HG03469 (cell line): ENCODE results near the gene CMC2.

Experiments
- ATAC-seq: cut with Tn5 transposase; IDR thresholded peaks from one replicate; pipeline ENCODE4 v1.9.1; 2021; ENCODE audit warnings: mild to moderate bottlenecking, moderate library complexity, moderate number of reproducible peaks; ENCODE audit not compliant: unreplicated experiment

CMC2 gene

DNA sequence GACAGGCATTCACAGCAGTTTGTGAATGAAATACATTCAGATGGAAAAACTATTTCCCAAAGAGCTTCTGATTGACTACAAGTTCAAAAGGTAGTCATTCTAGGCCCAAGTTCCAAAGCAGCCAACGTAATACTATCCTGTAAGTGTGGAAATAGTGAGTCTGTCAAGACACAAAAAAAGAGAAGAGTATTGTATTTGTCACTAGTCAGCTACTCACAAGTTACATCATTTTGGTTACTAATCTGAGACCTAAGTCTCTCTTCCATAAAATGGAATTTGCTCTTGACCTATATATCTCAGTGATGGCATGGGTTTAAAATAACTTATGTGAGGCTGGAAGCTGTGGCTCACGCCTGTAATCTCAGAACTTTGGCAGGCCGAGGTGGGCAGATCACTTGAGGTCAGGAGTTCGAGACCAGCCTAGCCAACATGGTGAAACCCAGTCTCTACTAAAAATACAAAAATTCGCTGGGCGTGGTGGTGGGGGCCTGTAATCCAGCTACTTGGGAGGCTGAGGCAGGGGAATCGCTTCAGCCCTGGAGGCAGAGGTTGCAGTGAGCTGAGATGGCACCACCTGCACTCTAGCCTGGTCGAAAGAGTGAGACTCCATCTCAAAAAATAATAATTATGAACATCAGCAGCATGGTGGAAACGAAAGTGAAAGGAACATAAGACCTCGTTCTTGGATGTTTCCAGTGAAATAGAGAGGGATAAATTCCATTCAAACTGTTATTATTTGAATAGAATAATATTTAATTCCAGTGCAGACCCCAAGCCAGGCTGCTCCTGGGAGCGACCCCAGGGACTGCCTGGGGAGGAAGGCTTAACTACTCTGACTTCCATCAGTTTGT lies 2.9 kb downstream of the CMC2 start:
- ATAC-seq = no peak

DNA sequence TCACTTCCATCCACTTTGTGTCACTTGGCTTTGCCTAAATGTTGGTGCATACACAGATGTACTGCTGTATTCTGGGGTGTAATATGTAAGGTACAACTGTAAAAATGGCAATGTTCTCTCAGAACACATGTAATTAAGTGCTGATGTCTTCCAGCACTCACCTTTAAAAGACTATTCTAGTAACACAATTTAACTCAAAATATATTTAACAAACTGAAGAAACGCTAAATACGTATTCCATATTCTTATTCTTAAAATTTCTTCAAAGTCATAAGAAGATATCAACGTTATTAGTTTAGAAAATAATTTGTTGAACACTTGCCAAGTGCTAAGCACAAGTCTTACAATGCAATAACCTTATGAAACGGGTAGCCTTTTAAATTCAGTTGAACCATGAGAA lies 3.6 kb downstream of the CMC2 start:
- no peak for ATAC-seq

DNA sequence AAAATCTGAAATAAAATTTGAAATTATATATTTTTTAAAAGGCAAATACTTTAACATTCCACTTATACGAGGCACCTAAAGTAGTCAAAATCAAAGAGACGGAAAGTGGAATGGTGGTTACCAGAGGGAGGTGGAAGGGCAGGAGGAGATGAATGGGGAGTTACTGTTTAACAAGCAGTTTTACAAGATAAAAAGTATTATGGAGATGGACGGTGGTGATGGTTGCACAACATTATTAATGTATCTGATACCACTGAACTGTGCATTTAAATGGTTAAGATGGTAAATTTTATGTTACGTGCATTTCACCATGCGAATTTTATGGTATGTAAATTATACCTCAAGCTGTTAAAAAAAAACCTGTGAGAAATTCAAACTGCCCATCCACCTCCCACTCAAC lies 5.4 kb downstream of the CMC2 start:
- ATAC-seq = no peak

DNA sequence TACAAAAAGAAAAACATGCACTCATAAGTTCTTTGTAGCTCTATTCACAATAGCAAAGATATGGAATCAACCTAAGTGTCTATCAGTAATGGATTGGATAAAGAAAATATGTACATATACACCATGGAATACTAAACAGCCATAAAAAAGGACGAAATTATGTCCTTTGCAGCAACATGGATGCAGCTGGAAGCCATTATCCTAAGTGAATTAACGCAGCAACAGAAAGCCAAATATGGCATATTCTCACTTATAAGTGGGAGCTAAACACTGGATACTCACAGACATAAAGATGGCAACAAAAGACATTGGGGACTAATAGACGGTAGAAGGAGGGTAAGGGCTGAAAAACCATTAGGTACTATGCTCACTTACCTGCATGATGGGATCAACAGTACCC lies 5.8 kb downstream of the CMC2 start:
- ATAC-seq = no peak

DNA sequence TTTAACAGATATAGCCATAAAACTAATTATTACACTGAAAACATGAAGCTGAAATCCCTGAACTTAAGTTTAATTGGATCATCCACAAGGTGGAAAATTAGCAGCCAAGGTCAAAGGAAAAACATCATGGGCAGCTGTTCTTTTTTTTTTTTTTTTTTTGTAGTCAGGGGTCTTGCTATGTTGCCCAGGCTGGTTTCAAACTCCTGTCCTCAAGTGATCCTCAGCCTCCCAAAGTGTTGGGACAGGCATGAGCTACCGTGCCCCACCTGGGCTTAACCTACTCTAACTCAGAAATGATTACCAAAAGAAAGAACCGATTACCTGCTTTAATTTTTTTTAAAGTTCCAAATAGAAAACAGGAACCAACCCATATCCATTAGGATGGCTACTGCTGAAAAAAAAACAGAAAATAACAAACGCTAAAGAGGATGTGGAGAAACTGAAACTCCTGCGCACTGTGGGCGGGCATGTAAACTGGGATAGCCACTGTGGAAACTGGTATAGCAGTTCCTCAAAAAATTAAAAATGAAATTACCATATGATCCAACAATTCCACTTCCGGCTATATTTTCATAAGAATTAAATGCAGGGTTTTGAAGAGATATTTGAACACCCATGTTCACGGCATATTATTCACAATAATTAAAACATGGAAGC lies 8.6 kb downstream of the CMC2 start:
- ATAC-seq = no peak

DNA sequence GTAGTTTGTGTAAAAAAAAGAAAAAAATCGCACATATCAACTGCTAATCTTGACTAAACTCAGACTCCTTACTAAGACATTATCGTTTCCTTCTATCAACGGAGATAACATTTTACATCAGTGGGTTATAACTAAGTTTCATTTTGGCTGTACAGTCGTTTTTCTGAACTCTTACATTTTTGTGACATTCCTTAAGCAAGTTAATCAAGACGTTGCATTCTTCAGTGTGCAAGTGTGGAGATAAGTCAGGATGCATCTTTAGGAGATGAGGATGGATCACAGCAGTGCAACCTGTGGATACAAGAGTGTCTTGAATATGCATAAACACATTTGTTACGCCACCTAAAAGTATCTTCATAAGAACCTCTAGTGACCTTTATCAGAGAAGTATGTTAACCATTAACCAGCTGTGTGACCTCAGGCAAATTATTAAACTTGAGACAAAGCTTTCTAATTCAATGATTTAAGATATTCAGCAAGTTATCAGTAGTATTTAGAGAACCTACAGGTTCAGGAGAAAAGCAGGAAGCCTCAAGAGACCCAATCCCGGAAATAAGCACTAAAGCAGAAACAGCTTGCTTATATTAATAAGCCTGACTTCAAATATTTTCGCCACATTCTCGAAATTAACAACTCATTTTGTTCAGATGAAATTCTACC lies 9.4 kb downstream of the CMC2 start:
- no peak for ATAC-seq

DNA sequence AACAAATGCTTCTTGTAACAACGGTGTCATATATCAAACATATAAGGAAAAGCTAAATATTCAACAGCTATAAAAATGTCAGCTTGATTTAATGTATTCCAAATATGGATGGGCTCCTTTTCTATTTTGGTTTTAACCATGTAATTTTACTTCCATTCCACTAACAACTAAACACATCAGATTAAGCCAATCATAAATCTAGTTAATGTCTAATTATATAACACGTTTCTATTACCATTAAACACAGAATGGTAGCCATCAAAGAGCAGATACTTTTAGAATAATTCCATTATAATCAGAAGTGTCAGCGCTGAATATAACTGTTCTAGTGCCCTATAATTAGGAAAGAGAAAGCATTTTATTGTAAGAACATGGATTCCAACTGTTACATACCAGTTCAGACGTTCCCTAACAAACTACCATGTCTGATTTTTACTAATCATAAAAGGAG lies 10.0 kb downstream of the CMC2 start:
- no peak for ATAC-seq

DNA sequence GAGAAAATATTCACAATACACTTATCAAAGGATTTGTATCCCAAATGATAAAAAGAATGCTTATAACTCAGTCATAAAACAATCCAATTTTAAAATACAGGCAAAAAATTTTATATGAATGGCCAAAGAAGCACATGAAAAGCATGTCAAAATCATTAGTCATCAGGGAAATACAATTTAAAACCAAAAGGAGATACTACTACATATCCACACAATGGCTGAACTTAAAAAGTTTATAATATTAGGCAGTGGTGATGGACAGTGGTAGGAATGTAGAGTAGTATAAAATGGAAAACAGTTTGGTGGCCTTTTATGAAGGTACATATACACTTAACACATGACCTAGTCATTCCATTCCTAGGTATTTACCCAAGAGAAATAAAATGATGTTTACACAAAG lies 12.2 kb downstream of the CMC2 start:
- ATAC-seq = no peak

DNA sequence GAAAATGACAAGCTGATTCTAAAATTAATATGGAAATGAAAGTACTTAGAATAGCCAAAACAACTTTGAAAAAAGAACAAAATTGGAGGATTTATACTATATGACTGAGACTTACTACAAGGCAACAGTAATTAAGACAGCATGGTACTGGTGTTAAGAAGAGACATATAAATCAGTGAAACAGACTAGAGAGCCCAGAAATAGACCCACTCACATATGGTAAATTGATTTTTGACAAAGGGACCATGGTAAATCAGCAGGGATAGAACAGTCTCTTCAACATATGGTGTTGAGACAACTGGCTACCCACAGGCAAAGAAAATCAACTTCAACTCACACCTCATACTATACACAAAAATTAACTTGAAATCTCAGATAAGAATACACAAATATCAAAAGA lies 12.9 kb downstream of the CMC2 start:
- no peak for ATAC-seq

DNA sequence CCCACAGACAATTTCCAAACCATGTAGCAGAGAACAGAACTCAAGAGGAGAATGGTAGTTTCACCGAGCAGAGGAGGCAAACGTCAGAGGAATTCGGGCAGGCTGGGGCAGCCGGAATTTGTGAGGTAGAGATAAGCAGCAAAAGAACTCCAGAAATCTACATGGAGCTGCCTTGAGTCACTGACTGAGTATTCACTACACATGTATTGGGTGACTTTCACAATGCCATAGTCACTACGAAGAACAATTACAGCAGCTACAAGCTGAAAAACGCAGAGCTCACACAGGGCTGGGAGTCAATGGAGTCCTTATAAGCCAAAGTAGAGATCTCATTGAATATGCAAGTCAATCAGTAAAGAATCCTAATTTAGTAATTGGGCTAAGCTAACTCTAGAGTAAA lies 13.4 kb downstream of the CMC2 start:
- ATAC-seq = no peak

DNA sequence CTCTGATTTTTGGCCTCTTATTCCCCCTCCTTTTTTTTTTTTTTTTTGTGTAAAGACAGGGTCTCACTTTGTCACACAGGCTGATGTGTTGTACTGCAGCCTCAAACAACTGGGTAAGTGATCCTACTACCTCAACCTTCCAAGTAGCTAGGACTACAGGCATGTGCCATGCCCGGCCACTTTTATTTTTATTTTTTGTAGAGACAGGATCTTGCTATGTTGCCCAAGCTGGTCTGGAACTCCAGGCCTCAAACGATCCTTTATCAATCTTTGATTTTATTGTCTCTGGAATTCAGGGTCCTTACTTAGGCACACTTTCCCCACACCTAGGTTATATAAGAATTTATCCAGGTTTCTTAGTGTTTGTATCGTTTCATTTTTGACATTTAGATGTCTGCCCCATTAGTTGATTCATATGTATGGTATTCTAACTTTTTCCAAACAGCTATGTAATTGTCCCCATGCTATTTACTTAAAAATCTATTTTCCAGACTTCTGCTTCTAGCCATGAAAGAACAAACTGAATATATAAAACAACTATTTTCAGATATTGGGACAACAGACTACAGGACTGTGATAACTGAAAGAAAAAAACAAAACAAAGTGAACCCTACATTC lies 13.9 kb downstream of the CMC2 start:
- ATAC-seq = no peak

DNA sequence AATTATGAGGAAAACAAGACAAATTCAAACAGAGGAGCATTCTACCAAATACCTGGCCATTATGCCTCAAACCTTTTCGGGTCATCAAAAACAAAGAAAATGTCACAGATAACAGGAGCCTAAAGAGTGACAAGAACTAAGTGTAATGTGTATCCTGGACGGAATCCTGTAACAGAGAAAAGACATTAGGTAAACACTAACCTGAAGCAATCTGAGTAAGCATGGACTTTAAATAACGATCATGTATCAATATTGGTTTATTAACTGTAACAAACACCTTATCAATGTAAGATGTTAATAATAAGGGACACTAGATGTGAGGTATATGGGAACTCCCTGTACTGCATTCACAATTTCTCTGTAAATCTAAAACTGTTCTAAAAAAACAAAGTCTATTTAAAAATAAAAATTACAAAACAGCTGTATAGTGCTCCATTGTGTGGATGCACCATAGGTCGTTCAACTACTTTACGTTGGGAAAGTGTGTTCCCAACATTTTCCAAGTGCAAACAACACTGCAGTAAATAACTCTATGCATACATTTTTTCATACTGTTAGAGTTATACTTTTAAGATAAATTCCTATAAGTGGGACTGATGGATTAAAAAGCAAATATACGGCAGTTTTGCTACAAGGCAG lies 14.8 kb downstream of the CMC2 start:
- no peak for ATAC-seq

DNA sequence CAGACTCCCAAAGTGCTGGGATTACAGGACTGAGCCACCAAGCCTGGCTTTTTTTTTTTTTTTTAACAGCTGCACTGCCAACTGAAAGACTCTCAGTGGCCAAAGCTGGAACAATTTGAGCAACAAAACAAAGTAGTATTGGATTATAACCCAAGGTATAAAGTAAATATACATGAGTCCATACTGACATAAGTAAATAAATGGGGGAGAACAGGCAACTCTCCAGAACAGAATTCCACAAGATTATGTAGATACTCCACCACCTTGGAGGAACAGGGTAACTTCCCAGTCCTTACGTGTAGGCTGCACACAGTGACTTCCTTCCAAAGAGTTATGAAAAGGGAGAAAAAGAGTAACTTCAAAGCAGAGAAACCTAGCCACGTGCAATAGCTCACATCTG lies 15.7 kb downstream of the CMC2 start:
- no peak for ATAC-seq

DNA sequence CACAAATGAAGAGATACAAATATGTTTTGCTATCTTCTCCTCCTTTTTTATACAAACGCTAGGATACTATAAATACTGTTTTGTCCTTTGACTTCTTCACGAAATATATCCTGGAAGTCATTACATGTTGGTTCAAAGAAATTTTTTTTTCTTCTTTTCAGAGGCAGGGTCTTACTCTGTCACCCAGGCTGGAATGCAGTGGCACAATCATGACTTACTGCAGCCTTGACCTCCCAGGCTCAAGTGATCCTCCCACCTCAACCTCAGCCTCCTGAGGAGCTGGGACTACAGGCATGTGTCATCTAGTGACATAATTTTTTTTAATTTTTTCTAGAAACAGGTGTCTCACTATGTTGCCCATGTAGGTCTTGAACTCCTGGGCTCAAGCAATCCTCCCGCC lies 16.1 kb downstream of the CMC2 start:
- no peak for ATAC-seq

DNA sequence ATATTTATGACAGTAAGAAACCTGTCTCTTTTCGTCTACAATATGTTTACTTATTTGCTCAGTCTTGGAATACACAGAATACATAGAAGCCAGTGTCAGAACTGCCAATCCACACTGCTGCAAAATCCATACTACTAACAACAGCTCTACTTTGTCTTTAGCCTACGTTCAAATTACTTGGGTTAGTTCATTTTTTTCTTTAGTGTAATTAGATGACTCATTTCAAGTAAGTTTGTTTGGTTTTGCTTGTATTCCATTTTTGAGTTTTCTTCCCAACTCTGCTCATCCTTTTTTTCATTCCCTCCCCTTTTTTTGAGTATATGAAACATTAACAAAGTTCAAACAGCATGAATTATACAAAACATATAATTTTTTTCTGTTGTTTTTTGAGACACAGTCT lies 16.9 kb downstream of the CMC2 start:
- no peak for ATAC-seq

DNA sequence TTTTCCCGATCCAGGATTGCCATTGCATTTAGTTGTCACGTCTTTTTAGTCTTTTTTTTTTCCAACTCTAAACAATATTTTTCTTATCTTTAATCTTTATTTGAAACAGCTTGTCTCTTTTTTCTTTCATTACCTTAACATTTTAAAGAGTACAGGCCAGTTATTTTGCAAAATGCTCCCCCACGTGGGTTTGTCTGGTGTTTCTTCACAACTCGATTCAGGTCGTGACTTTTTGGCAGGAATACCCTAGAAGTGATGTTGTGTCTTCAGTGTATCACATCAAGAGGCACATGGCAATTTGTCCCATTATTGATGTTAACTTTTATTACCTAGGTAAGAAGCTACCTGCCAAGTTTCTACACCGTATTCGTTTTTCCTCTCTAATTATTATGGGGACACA lies 17.9 kb downstream of the CMC2 start:
- ATAC-seq = no peak

DNA sequence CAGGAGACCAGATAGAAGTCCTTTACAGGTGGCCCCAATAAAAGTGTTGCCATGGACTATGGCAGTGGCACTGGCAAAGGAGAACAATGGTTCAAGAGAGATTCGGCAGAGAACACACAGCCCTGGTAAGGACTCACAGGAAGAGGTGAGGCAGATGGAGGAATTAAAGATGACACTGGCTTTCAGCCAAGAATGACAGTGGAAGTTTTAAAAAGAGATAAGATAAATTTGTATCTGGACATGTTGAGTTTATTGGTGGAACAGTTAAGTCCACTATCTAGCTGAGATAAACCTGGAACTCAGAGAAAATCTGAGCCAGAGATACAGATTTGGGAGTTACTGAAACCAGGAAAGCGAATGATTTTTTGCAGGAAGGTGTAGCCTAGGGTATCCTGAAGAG lies 20.1 kb downstream of the CMC2 start:
- no peak for ATAC-seq

DNA sequence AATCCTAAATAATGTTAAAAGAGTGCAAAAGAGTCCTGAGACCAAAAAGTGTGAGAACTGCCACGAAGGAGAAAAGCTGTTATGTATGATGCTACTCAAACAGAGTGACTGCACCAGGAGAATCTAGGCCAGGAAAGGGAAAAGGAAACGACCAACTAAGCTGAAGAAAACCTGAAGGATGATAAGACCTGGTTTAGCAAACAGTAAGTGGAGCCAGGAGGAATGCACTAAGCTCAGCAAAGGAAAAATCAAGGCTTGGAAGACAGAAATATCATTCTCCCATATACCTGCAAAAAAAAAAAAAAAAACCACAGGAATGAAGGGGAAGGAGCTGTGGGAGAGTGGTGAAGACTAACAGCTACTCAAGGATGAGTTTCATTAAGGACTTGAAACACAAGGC lies 21.1 kb downstream of the CMC2 start:
- ATAC-seq = no peak

DNA sequence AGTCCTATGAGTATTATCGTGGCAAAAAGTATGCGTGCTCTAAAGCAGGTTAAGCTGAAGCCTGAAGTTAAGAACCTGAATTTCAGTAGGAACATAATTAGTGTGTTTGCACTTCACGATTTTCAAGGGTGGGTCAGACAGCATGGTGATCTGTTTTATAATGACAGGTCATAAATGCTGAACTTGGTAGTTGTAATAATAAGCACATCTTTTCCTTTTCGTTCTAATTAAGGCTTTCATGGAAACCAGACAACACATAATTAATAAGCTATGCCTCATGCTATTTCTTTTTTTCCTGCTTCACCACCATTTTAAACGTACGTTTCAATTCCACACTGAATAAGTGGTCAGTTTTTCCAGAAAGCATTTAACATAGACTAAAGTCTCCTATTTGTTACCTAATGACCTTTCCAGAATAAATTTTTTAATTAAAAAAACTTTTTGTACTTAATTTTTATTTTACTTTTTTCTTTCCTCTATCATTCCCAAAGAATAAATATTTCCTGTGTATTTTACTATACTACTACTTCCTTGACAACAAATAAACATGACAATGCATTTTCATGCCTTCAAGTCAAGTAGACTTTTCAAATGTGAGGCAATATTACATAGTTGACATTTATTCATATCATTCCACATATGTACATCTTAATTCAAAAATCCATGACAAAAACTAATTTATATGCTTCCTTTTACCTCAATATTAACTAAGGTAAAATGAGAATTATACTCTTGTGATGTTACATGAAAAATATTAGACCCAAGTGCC lies 22.4 kb downstream of the CMC2 start:
- no peak for ATAC-seq

DNA sequence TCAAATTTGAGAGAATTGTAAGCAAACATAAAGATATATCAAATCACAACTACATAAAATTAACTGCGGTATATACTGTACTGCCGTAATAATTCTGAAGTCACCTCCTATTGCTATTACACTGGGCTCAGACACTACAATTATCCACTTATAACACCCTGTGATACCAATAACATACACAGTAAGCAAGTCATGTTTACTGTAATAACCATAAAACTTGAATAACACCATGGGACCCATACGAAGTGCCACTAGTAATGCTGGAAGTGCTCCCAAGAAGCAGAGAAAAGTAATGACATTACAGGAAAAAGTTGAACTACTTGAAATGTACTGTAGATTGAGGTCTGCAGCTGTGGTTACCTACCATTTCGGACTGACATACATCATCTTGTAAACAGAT lies 24.0 kb downstream of the CMC2 start:
- no peak for ATAC-seq
